Measurements from ENCODE around the gene TMEM98. TPM values are rescaled to one million over a fixed set of nuclear protein-coding genes. Genes with fewer than 3 reads are reported as not detected.
"Not testable (repeated sequence)": the region's sequence is repeated elsewhere in the genome, so short reads cannot be mapped to it uniquely, and the experiment has no call there.

Gene TMEM98
- total and polyA plus RNA-seq, 2 of the 4 experiments (the other 2 are of a cell fraction), result 173 to 195 TPM

DNA sequence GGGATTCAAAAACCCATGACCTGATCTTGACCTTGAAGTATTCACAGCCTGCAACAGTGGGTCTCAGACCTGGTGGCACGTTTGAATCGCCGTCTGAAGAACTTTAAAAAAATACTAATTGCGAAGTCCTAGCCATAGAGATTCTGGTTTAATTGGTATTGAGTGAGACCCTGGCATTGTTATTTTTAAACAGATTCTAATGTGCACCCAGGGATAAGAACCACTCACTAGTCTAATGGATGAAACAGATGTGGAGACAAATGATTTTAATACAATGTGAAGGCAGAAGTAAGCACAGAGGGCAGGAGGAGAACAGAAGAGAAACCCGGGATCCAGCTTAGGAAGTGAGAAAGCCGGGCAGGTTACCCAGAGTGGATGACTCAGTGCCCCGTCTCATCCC, 21.2 kb downstream of the TMEM98 start:
- dilution Hi-C loops (cut with HindIII; ENCODE audit: low sequenced_read_pairs, unreplicated experiment) (no loop called here), intact Hi-C loops (cut with micrococcal nuclease) (loop anchor here (5.0 kb wide), 1 partner anchor 48 kb away; no protein-coding TSS in a partner anchor), in situ Hi-C loops (cut with MboI; ENCODE audit: low sequenced_read_pairs) (no loop called here)
- H3K27ac ChIP-seq (ENCODE audit: insufficient read depth, low read length), result no peak overlapping the region
- no peak overlapping the region for H2BK20ac ChIP-seq (ENCODE audit: low read depth, low read length)
- no peaks in the 10 kb centered on the region for H3K79me1 ChIP-seq (ENCODE audit: low read depth in 1 of 2, low read length in 2 of 2)
- no TSS peak for BruUV-seq (replicated peaks)
- H3K9me1 ChIP-seq (ENCODE audit: insufficient read depth, low read length), result no peaks in the 10 kb centered on the region; the same call in 1 of the 2 replicates
- H3K4me1 ChIP-seq (ENCODE audit: control insufficient read depth, insufficient read depth, low read length), result peaks cover 3% of the 10 kb centered on the region
- H4K5ac ChIP-seq (ENCODE audit: low read depth, low read length), result no peak overlapping the region
- no peak overlapping the region for H3K18ac ChIP-seq (ENCODE audit: low read depth, low read length)
- H3K14ac ChIP-seq (replicated peaks; ENCODE audit: low read depth, low read length), result no peak overlapping the region
- H2AFZ ChIP-seq (replicated peaks; ENCODE audit: low read length, poor library complexity), result no peak overlapping the region
- no peak overlapping the region for H3K4me3 ChIP-seq (ENCODE audit: insufficient read depth, low read depth, low read length)
- no peak overlapping the region for H4K8ac ChIP-seq (ENCODE audit: low read depth in 2 of 2, low read length in 2 of 2)
- ChIA-PET POLR2A (ENCODE audit: unreplicated experiment) (no interaction called here), CTCF (no interaction called here)
- H2AK9ac ChIP-seq (replicated peaks; ENCODE audit: low read depth, low read length, poor library complexity), result no peak overlapping the region
- ATAC-seq (ENCODE audit: low read depth) (no peak), DNase-seq (no peak)
- H3K36me3 ChIP-seq (ENCODE audit: control insufficient read depth, insufficient read depth, low read length), result no peaks in the 10 kb centered on the region
- no peak overlapping the region for H2BK5ac ChIP-seq (ENCODE audit: low read depth, low read length, poor library complexity, severe bottlenecking)
- TF ChIP-seq FOS (IDR thresholded peaks at IDR 0.05; ENCODE audit: low read depth, low read length) (no peak), CEBPB (IDR thresholded peaks at IDR 0.05; ENCODE audit: low read depth, low read length) (no peak), NFE2L2 (IDR thresholded peaks at IDR 0.05; ENCODE audit: low read depth, low read length) (no peak), RAD21 (IDR thresholded peaks at IDR 0.05; ENCODE audit: low read length) (no peak), MAZ (IDR thresholded peaks at IDR 0.05; ENCODE audit: borderline replicate concordance, low read depth, low read length) (no peak), MXI1 (IDR thresholded peaks at IDR 0.05; ENCODE audit: borderline replicate concordance, low read depth, low read length) (no peak)
- no peak overlapping the region for H3K23ac ChIP-seq (ENCODE audit: low read depth, low read length)
- no peak overlapping the region for H2BK120ac ChIP-seq (ENCODE audit: low read depth, low read length)
- no peak overlapping the region for H3K4me2 ChIP-seq (ENCODE audit: low read depth, low read length)
- no peak overlapping the region for H2BK15ac ChIP-seq (ENCODE audit: low read depth, low read length)
- no peak overlapping the region for H2AK5ac ChIP-seq (ENCODE audit: low read depth, low read length)
- no peaks in the 10 kb centered on the region for H4K20me1 ChIP-seq (ENCODE audit: insufficient read depth, low read length)
- WGBS, 2 experiments (ENCODE audit: extremely low coverage in 2 of 2, insufficient read length in 1 of 2), result 0% methylated on average over 1 of the region's 7 CpGs; no CpG with 5 or more reads in 1 of the 2 experiments
- no peaks in the 10 kb centered on the region for H3K9me3 ChIP-seq (ENCODE audit: control insufficient read depth, insufficient read depth, low read length)
- peaks cover 5% of the 10 kb centered on the region; the same call in 1 of the 2 replicates for H3K27me3 ChIP-seq (ENCODE audit: control insufficient read depth, insufficient read depth, low read length)
- H4K91ac ChIP-seq (ENCODE audit: insufficient read depth, low read depth, low read length), result no peak overlapping the region
- H3K4ac ChIP-seq (ENCODE audit: low read depth, low read length), result no peak overlapping the region
- H3K56ac ChIP-seq (ENCODE audit: extremely low read depth, insufficient read depth, low read length), result no peak overlapping the region
- H3K9ac ChIP-seq (ENCODE audit: low read depth, low read length), result no peak overlapping the region

DNA sequence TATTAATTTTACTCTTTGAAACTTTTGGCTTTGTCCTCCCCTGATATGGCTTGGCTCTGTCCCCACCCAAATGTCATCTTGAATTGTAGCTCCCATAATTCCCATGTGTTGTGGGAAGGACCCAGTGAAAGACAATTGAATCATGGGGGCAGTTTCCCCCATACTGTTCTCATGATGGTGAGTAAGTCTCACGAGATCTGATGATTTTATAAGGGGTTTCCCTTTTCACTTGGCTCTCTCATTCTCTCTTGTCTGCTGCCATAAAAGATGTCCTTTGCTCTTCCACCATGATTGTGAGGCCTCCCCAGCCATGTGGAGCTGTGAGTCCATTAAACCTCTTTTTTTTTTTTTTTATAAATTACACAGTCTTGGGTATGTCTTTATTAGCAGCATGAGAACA, 24.5 kb downstream of the TMEM98 start:
- H3K9ac ChIP-seq (ENCODE audit: low read depth, low read length); DNase-seq; H3K23ac ChIP-seq (ENCODE audit: low read depth, low read length); H2BK15ac ChIP-seq (ENCODE audit: low read depth, low read length); H3K27me3 ChIP-seq (ENCODE audit: control insufficient read depth, insufficient read depth, low read length); H2BK120ac ChIP-seq (ENCODE audit: low read depth, low read length); H2AK9ac ChIP-seq (replicated peaks; ENCODE audit: low read depth, low read length, poor library complexity); H3K4me3 ChIP-seq (ENCODE audit: insufficient read depth, low read depth, low read length); H3K9me1 ChIP-seq (ENCODE audit: insufficient read depth, low read length); BruUV-seq (replicated peaks); H3K56ac ChIP-seq (ENCODE audit: extremely low read depth, insufficient read depth, low read length); H3K36me3 ChIP-seq (ENCODE audit: control insufficient read depth, insufficient read depth, low read length); H4K20me1 ChIP-seq (ENCODE audit: insufficient read depth, low read length); H3K79me1 ChIP-seq (ENCODE audit: low read depth in 1 of 2, low read length in 2 of 2); H4K91ac ChIP-seq (ENCODE audit: insufficient read depth, low read depth, low read length); H4K5ac ChIP-seq (ENCODE audit: low read depth, low read length); H3K4me2 ChIP-seq (ENCODE audit: low read depth, low read length); H3K4ac ChIP-seq (ENCODE audit: low read depth, low read length); H3K14ac ChIP-seq (replicated peaks; ENCODE audit: low read depth, low read length); intact Hi-C loops (cut with micrococcal nuclease); H2AFZ ChIP-seq (replicated peaks; ENCODE audit: low read length, poor library complexity); H3K4me1 ChIP-seq (ENCODE audit: control insufficient read depth, insufficient read depth, low read length); H2AK5ac ChIP-seq (ENCODE audit: low read depth, low read length); dilution Hi-C loops (cut with HindIII; ENCODE audit: low sequenced_read_pairs, unreplicated experiment); H2BK5ac ChIP-seq (ENCODE audit: low read depth, low read length, poor library complexity, severe bottlenecking); ATAC-seq (ENCODE audit: low read depth); in situ Hi-C loops (cut with MboI; ENCODE audit: low sequenced_read_pairs); H3K27ac ChIP-seq (ENCODE audit: insufficient read depth, low read length); H2BK20ac ChIP-seq (ENCODE audit: low read depth, low read length); POLR2A ChIA-PET (ENCODE audit: unreplicated experiment); H4K8ac ChIP-seq (ENCODE audit: low read depth in 2 of 2, low read length in 2 of 2); H3K9me3 ChIP-seq (ENCODE audit: control insufficient read depth, insufficient read depth, low read length); H3K18ac ChIP-seq (ENCODE audit: low read depth, low read length): not testable (repeated sequence)
- WGBS, 2 experiments (ENCODE audit: extremely low coverage in 2 of 2, insufficient read length in 1 of 2), result no CpG with 5 or more reads among the region's 1 CpG
- CTCF ChIA-PET, result interaction anchor here (1.2 kb wide), 1 partner anchor 16 kb away, joined by 4 read pairs; no protein-coding TSS in a partner anchor

All from IMR-90 (cell line).